GM21360 (cell line): Measurements from ENCODE around the gene WNT8A.

Experiments used
- ATAC-seq: cut with Tn5 transposase; IDR thresholded peaks from one replicate; pipeline ENCODE4 v1.9.1; 2021; ENCODE audit warnings: mild to moderate bottlenecking, moderate library complexity; ENCODE audit not compliant: unreplicated experiment

The WNT8A gene

GRCh38 chr5:138091685-138092084 lies 7.9 kb downstream of the WNT8A start:
- no peak for ATAC-seq

- ATAC-seq = no peak
These were observed 8.5 kb downstream of the WNT8A start for GRCh38 chr5:138092301-138092700.

GRCh38 chr5:138093036-138093435 lies 9.2 kb downstream of the WNT8A start:
- ATAC-seq = no peak

- no peak for ATAC-seq
These were observed 11.5 kb downstream of the WNT8A start for GRCh38 chr5:138095100-138095907.

GRCh38 chr5:138096363-138096762 lies 12.5 kb downstream of the WNT8A start:
- ATAC-seq = no peak

GRCh38 chr5:138096997-138097828 lies 13.4 kb downstream of the WNT8A start:
- no peak for ATAC-seq

GRCh38 chr5:138102454-138103318 lies 18.9 kb downstream of the WNT8A start:
- no peak for ATAC-seq

GRCh38 chr5:138103319-138103637 lies 19.4 kb downstream of the WNT8A start:
- ATAC-seq = no peak

- ATAC-seq = no peak
These were observed 21.9 kb downstream of the WNT8A start for GRCh38 chr5:138105709-138106108.

GRCh38 chr5:138107213-138107612 lies 23.4 kb downstream of the WNT8A start:
- no peak for ATAC-seq

- no peak for ATAC-seq
These were observed 25.8 kb downstream of the WNT8A start for GRCh38 chr5:138109463-138110265.

GRCh38 chr5:138110266-138110963 lies 26.6 kb downstream of the WNT8A start:
- ATAC-seq = no peak

- no peak for ATAC-seq
These were observed 27.3 kb downstream of the WNT8A start for GRCh38 chr5:138111181-138111580.

- no peak for ATAC-seq
These were observed 28.1 kb downstream of the WNT8A start for GRCh38 chr5:138111937-138112336.

GRCh38 chr5:138115254-138115653 lies 31.4 kb downstream of the WNT8A start:
- no peak for ATAC-seq

- ATAC-seq = no peak
These were observed 44.5 kb downstream of the WNT8A start for GRCh38 chr5:138128334-138128733.

GRCh38 chr5:138129347-138129746 lies 45.5 kb downstream of the WNT8A start:
- ATAC-seq = no peak

GRCh38 chr5:138132543-138132942 lies 48.7 kb downstream of the WNT8A start:
- ATAC-seq = no peak

- peak; percentile 63 for ATAC-seq
These were observed 55.3 kb downstream of the WNT8A start, which contains the start of gene NME5 for GRCh38 chr5:138138949-138139780. Gene NME5, minus strand, starts transcription at chr5:138139428. Its CDS starts 648 bp downstream, at chr5:138138780.
